HCT116 (cell line): ENCODE measurements around the gene OGFOD2. TPM values are rescaled to one million over a fixed set of nuclear protein-coding genes. Genes with fewer than 3 reads are reported as not detected.
A peak's percentile ranks its signal among the peaks of the same experiment; 100 is the strongest.

Experiments used
- ATAC-seq: fragments of 200-7000 bp; cut with Tn5 transposase; 2 replicates; pipeline ENCODE4 v1.9.1; 2020; ENCODE audit warnings: mild to moderate bottlenecking, moderate library complexity
- BruUV-seq: library from RNA; stranded (reverse); fragments of 400-500 nt; replicated peaks from 2 replicates; lab custom pipeline; 2021; lab: Mats Ljungman, UMichigan
- CTCF ChIA-PET: fragments of 300-600 bp; sonication (Branson Sonifier 250); formaldehyde crosslinking; loops from one replicate; lab custom pipeline; 2021; ENCODE audit warnings: antibody characterized with exemption; lab: Charles Lee
- POLR2A ChIA-PET: fragments of 300-600, 350-600 bp; sonication (Branson Sonifier 250); formaldehyde crosslinking; loops from one replicate; lab custom pipeline; 2021; ENCODE audit warnings: antibody characterized with exemption; lab: Charles Lee
- RAD21 ChIA-PET, 2 experiments: fragments of 300-600 bp; sonication (Branson Sonifier 250); formaldehyde crosslinking; loops; one replicate each; lab custom pipeline; 2023; ENCODE audit warnings: low total read pairs in 2 of 2; ENCODE audit not compliant: uncharacterized antibody in 2 of 2, unreplicated experiment in 2 of 2, low non-redundant PET in 1 of 2; lab: Charles Lee
- DNase-seq: peaks from one replicate; pipeline ENCODE4 v3.0.0-alpha.2; 2010; ENCODE audit warnings: low read depth, low spot score
- H2AFZ ChIP-seq: fragments of 200-600 bp; shearing (Covaris generic), sonication (generic); 2 replicates; pipeline ENCODE4 v1.6.1; 2017; ENCODE audit warnings: low read depth, mixed run types, mixed read lengths, antibody characterized with exemption, low read length; ENCODE audit not compliant: poor library complexity, severe bottlenecking
- H3K27ac ChIP-seq: 2 replicates; pipeline ENCODE4 v1.5.1; 2012; ENCODE audit warnings: low read depth, low read length
- H3K27me3 ChIP-seq: fragments of 200-600 bp; sonication (generic); 2 replicates; pipeline ENCODE4 v1.6.1; 2016; ENCODE audit warnings: mixed run types, low read length, mixed read lengths; ENCODE audit not compliant: insufficient read depth
- H3K36me3 ChIP-seq, 2 experiments: fragments of 200-500 bp in 1 of 2; fragments of 200-600 bp in 1 of 2; sonication (Bioruptor generic) in 1 of 2; sonication (generic) in 1 of 2; 2 replicates each; pipeline versions ENCODE4 v1.5.1 to v1.6.1; 2014 to 2016; ENCODE audit warnings: low read length in 2 of 2, inconsistent platforms in 1 of 2, mixed read lengths in 1 of 2, mixed run types in 1 of 2; ENCODE audit not compliant: insufficient read depth in 2 of 2, control insufficient read depth in 1 of 2
- H3K4me1 ChIP-seq, 2 experiments: fragments of 200-600 bp in 1 of 2; sonication (generic) in 1 of 2; 2 replicates each; pipeline versions ENCODE4 v1.5.1 to v1.6.1; 2012 to 2017; ENCODE audit warnings: low read length in 2 of 2, inconsistent platforms in 1 of 2, mild to moderate bottlenecking in 1 of 2, mixed read lengths in 1 of 2, mixed run types in 1 of 2, moderate library complexity in 1 of 2; ENCODE audit not compliant: insufficient read depth in 2 of 2, control insufficient read depth in 1 of 2
- H3K4me2 ChIP-seq: fragments of 200-600 bp; sonication (generic); 2 replicates; pipeline ENCODE4 v1.6.1; 2017; ENCODE audit warnings: mixed run types, low read length, mixed read lengths
- H3K4me3 ChIP-seq, 2 experiments: fragments of 200-600 bp in 1 of 2; sonication (generic) in 1 of 2; replicated peaks in 1 of 2; 2 replicates each; pipeline ENCODE4 v1.5.1; 2011 to 2016; ENCODE audit warnings: low read length in 2 of 2, control low read depth in 1 of 2, low read depth in 1 of 2, mild to moderate bottlenecking in 1 of 2, mixed read lengths in 1 of 2, mixed run types in 1 of 2
- H3K79me2 ChIP-seq: fragments of 200-600 bp; sonication (generic); 2 replicates; pipeline ENCODE4 v1.6.1; 2017; ENCODE audit warnings: mild to moderate bottlenecking, mixed run types, low read length, moderate library complexity, mixed read lengths; ENCODE audit not compliant: insufficient read depth
- H3K9ac ChIP-seq: fragments of 200-600 bp; sonication (generic); 2 replicates; pipeline ENCODE4 v1.6.1; 2016; ENCODE audit warnings: low read length, mixed read lengths
- H3K9me2 ChIP-seq: fragments of 200-600 bp; sonication (generic), shearing (Covaris generic); 2 replicates; pipeline ENCODE4 v1.6.1; 2017; ENCODE audit warnings: mixed run types, mild to moderate bottlenecking, moderate library complexity; ENCODE audit not compliant: insufficient read depth
- H3K9me3 ChIP-seq, 2 experiments: fragments of 200-500 bp in 1 of 2; fragments of 200-600 bp in 1 of 2; sonication (Bioruptor generic) in 1 of 2; sonication (generic) in 1 of 2; 2 replicates each; pipeline ENCODE4 v1.6.1; 2014 to 2017; ENCODE audit warnings: low read length in 2 of 2, mixed read lengths in 2 of 2, inconsistent platforms in 1 of 2, low read depth in 1 of 2, mild to moderate bottlenecking in 1 of 2, mixed run types in 1 of 2, moderate library complexity in 1 of 2; ENCODE audit not compliant: control insufficient read depth in 1 of 2, insufficient read depth in 1 of 2
- H4K20me1 ChIP-seq: fragments of 200-600 bp; sonication (generic), shearing (Covaris generic); 2 replicates; pipeline ENCODE4 v1.6.1; 2017; ENCODE audit warnings: mixed run types, mild to moderate bottlenecking, moderate library complexity; ENCODE audit not compliant: insufficient read depth
- ATF3 ChIP-seq: IDR thresholded peaks from 2 replicates; pipeline ENCODE4 v1.6.1; 2012
- CTCF ChIP-seq, 3 experiments: fragments of 200-600 bp in 1 of 3; sonication (generic) in 1 of 3; IDR thresholded peaks in 2 of 3; conservative IDR thresholded peaks in 1 of 3; 2 replicates each; pipeline ENCODE4 v1.5.1; 2012 to 2017; ENCODE audit warnings: low read depth in 2 of 3, low read length in 2 of 3, antibody characterized with exemption in 1 of 3, borderline replicate concordance in 1 of 3, control low read depth in 1 of 3, mild to moderate bottlenecking in 1 of 3, mixed read lengths in 1 of 3, mixed run types in 1 of 3, moderate library complexity in 1 of 3; ENCODE audit not compliant: insufficient read depth in 1 of 3
- POLR2A ChIP-seq: IDR thresholded peaks from 2 replicates; pipeline ENCODE4 v1.7.0; 2011; ENCODE audit warnings: borderline replicate concordance; ENCODE audit not compliant: insufficient read depth, insufficient read length; ENCODE audit errors: extremely low read depth
- SP1 ChIP-seq: IDR thresholded peaks from 2 replicates; pipeline ENCODE4 v1.6.1; 2012; ENCODE audit warnings: low read depth
- ZFX ChIP-seq: fragments of 450-650 bp; IDR thresholded peaks from 2 replicates; pipeline ENCODE4 v1.6.1; 2017
- intact Hi-C: fragments of 100-400 bp; cut with micrococcal nuclease; formaldehyde crosslinking; loops from 2 replicates; pipeline ENCODE4 v1.10.0; 2022
- total RNA-seq: library from RNA; stranded (reverse); gene quantifications from one replicate; pipeline ENCODE4 v1.2.1, GENCODE V29; 2021; ENCODE audit not compliant: unreplicated experiment

The OGFOD2 gene
- total RNA-seq, 1 experiment from 2014 or later, result 29.5 TPM

- H3K27ac ChIP-seq, result 0 out of 2 replicates have a peak overlapping the region, but pooled peaks have one; percentile 4
- no peaks in the 10 kb centered on the region for H4K20me1 ChIP-seq
- H3K36me3 ChIP-seq, result no peaks in the 10 kb centered on the region
- no peak overlapping the region for H2AFZ ChIP-seq
- RAD21 ChIA-PET, result interaction anchor here (0.6 to 1.2 kb wide), 4 partner anchors 14 to 158 kb away, joined by 3 to 6 read pairs (median 3); partner anchors contain the start of gene ABCB9 (in 1 of the 2)
- peak overlapping the region; percentile 32 for H3K9ac ChIP-seq
- TF ChIP-seq CTCF (IDR thresholded peaks at IDR 0.05 in 2 of 3, conservative IDR thresholded peaks at IDR 0.05 in 1 of 3; ENCODE audit: borderline replicate concordance in 1 of 3, insufficient read depth in 1 of 3, low read depth in 2 of 3, low read length in 2 of 3) (peak in 2 of 3 experiments; percentile 88 to 97; a peak in 4 of 6 replicates), POLR2A (no peak), ZFX (no peak)
- POLR2A ChIA-PET, result interaction anchor here (0.7 kb wide), 1 partner anchor 14 kb away, joined by 3 read pairs; the partner anchor contains the start of gene ABCB9
- no peaks in the 10 kb centered on the region for H3K27me3 ChIP-seq
- H3K79me2 ChIP-seq, result no peaks in the 10 kb centered on the region
- no peaks in the 10 kb centered on the region for H3K9me3 ChIP-seq
- H3K4me1 ChIP-seq, result peaks cover 11 to 32% of the 10 kb centered on the region in 2 experiments
- ATAC-seq, result peak; percentile 95
- no peak overlapping the region for H3K4me3 ChIP-seq
- DNase-seq, result peak; percentile 59
- CTCF ChIA-PET, result interaction anchor here (0.6 to 3.0 kb wide), 8 partner anchors 9 to 314 kb away, joined by 3 to 17 read pairs (median 4); no protein-coding TSS in a partner anchor
- peak overlapping the region; percentile 50 for H3K4me2 ChIP-seq
- no TSS peak for BruUV-seq
- intact Hi-C loops, result loop anchor here (1.0 to 5.0 kb wide), 5 partner anchors 72 to 315 kb away; no protein-coding TSS in a partner anchor
- H3K9me2 ChIP-seq, result no peaks in the 10 kb centered on the region
Observed at GRCh38 chr12:122951979-122952892, 22.8 kb upstream of the OGFOD2 start.

- no peak for TF ChIP-seq SP1
- TF ChIP-seq ATF3, result no peak
- no peak for TF ChIP-seq POLR2A
- ChIA-PET POLR2A (interaction anchor here (0.8 kb wide), 1 partner anchor 99 kb away, joined by 4 read pairs; no protein-coding TSS in a partner anchor), CTCF (no interaction called here), RAD21 (no interaction called here)
- intact Hi-C loops, result no loop called here
- Histone ChIP-seq H3K4me2 (no peak overlapping the region), H3K36me3 (no peaks in the 10 kb centered on the region), H3K27me3 (no peaks in the 10 kb centered on the region), H3K4me1 (peaks cover 5 to 21% of the 10 kb centered on the region in 2 experiments; a peak in 3 of 4 replicates), H3K9ac (no peak overlapping the region), H4K20me1 (no peaks in the 10 kb centered on the region), H3K79me2 (no peaks in the 10 kb centered on the region), H3K9me3 (no peaks in the 10 kb centered on the region), H3K4me3 (no peak overlapping the region), H3K27ac (no peak overlapping the region), H2AFZ (no peak overlapping the region), H3K9me2 (no peaks in the 10 kb centered on the region)
- no peak for DNase-seq
- no TSS peak for BruUV-seq
- ATAC-seq, result no peak
Observed at GRCh38 chr12:122955156-122955555, 19.9 kb upstream of the OGFOD2 start.
